K562 (cell line): ENCODE results near the gene ECM1. TPM values are rescaled to one million over a fixed set of nuclear protein-coding genes. Genes with fewer than 3 reads are reported as not detected.

Experiments
- ATAC-seq: fragments of 200-7000 bp; cut with Tn5 transposase; 3 replicates; pipeline ENCODE4 v1.9.1; 2020; ENCODE audit warnings: moderate library complexity
- BruUV-seq: library from RNA; stranded (reverse); fragments of 400-500 nt; replicated peaks from 2 replicates; lab custom pipeline; 2021; lab: Mats Ljungman, UMichigan
- CTCF ChIA-PET: fragments of 300-600 bp; formaldehyde crosslinking; extraction: SDS; loops from one replicate; lab custom pipeline; 2021; ENCODE audit warnings: low intra/inter-chr PET ratio; lab: Yijun Ruan, JAX
- POLR2A ChIA-PET: fragments of 300-600, 350-650 bp; sonication (Branson Sonifier 250); formaldehyde crosslinking; extraction: SDS; loops from one replicate; lab custom pipeline; 2021; ENCODE audit warnings: antibody characterized with exemption, inconsistent platforms; lab: Yijun Ruan, JAX
- DNase-seq, 4 experiments: peaks; one replicate each; pipeline versions ENCODE4 v3.0.0 to v3.0.0-alpha.2; 2011 to 2018; ENCODE audit warnings: low spot score in 3 of 4, mixed read lengths in 3 of 4; ENCODE audit errors: extremely low read depth in 1 of 4
- FAIRE-seq: peaks from 2 replicates; lab custom pipeline; 2011; peaks lifted over from hg19 to GRCh38; lab: Jason Lieb, UNC
- H2AFZ ChIP-seq: 2 replicates; pipeline ENCODE4 v1.6.0; 2011; ENCODE audit warnings: low read depth, low read length, control low read depth, inconsistent platforms
- H3K27ac ChIP-seq: fragments of 200-600 bp; 3 replicates; pipeline ENCODE4 v1.8.0; 2011; ENCODE audit warnings: low read depth, mild to moderate bottlenecking, control low read depth, inconsistent platforms, low read length, moderate library complexity, mixed read lengths; ENCODE audit errors: extremely low read depth
- H3K27me3 ChIP-seq, 2 experiments: fragments of 300-600 bp in 1 of 2; 2 replicates in 1 of 2; 3 replicates in 1 of 2; pipeline versions ENCODE4 v1.6.0 to v1.8.0; 2011; ENCODE audit warnings: inconsistent platforms in 2 of 2, low read length in 2 of 2, mild to moderate bottlenecking in 1 of 2, mixed read lengths in 1 of 2, moderate library complexity in 1 of 2; ENCODE audit not compliant: control insufficient read depth in 2 of 2, insufficient read depth in 2 of 2
- H3K36me3 ChIP-seq: fragments of 300-600 bp; 3 replicates; pipeline ENCODE4 v1.8.0; 2011; ENCODE audit warnings: mild to moderate bottlenecking, low read length, inconsistent platforms; ENCODE audit not compliant: control insufficient read depth, insufficient read depth
- H3K4me1 ChIP-seq, 2 experiments: fragments of 200-600 bp in 1 of 2; replicated peaks in 1 of 2; 2 replicates in 1 of 2; 3 replicates in 1 of 2; pipeline versions ENCODE4 v1.5.1 to v1.8.0; 2011; ENCODE audit warnings: inconsistent platforms in 2 of 2, low read length in 2 of 2, mild to moderate bottlenecking in 1 of 2, mixed read lengths in 1 of 2, moderate library complexity in 1 of 2; ENCODE audit not compliant: control insufficient read depth in 2 of 2, insufficient read depth in 2 of 2
- H3K4me2 ChIP-seq: 2 replicates; pipeline ENCODE4 v1.6.1; 2011; ENCODE audit warnings: low read length, control low read depth, inconsistent platforms, mixed read lengths; ENCODE audit not compliant: insufficient read depth
- H3K4me3 ChIP-seq: fragments of 200-600 bp; sonication (generic), shearing (Covaris generic); 2 replicates; pipeline ENCODE4 v1.5.1; 2016; ENCODE audit warnings: control low read depth, inconsistent platforms
- H3K79me2 ChIP-seq: fragments of 200-600 bp; 3 replicates; pipeline ENCODE4 v1.8.0; 2011; ENCODE audit warnings: low read length, inconsistent platforms; ENCODE audit not compliant: control insufficient read depth, insufficient read depth
- H3K9ac ChIP-seq, 2 experiments: 2 replicates each; pipeline versions ENCODE4 v1.6.0 to v1.6.1; 2011; ENCODE audit warnings: low read depth in 2 of 2, low read length in 2 of 2, control low read depth in 1 of 2, inconsistent platforms in 1 of 2, mild to moderate bottlenecking in 1 of 2, mixed read lengths in 1 of 2; ENCODE audit not compliant: insufficient read depth in 1 of 2
- H3K9me1 ChIP-seq: one replicate; pipeline ENCODE4 v1.6.0; 2011; ENCODE audit warnings: inconsistent platforms, mild to moderate bottlenecking, low read length, moderate library complexity; ENCODE audit not compliant: control insufficient read depth, insufficient read depth
- H3K9me3 ChIP-seq: replicated peaks from 2 replicates; pipeline ENCODE4 v1.5.1; 2011; ENCODE audit warnings: low read depth, low read length, inconsistent platforms; ENCODE audit not compliant: control insufficient read depth, insufficient read depth
- H4K20me1 ChIP-seq: replicated peaks from 2 replicates; pipeline ENCODE4 v1.6.1; 2011; ENCODE audit warnings: low read length, inconsistent platforms, mixed read lengths; ENCODE audit not compliant: control insufficient read depth, insufficient read depth
- CBX1 ChIP-seq: sonication (generic); IDR thresholded peaks from 2 replicates; pipeline ENCODE4 v1.6.1; 2016; ENCODE audit warnings: antibody characterized with exemption, low read depth, mild to moderate bottlenecking
- FOXK2 ChIP-seq, 2 experiments: fragments of 450-650 bp; IDR thresholded peaks in 1 of 2; conservative IDR thresholded peaks in 1 of 2; 2 replicates each; pipeline ENCODE4 v1.6.1; 2016; ENCODE audit warnings: low read depth in 2 of 2, mild to moderate bottlenecking in 1 of 2
- NCOA2 ChIP-seq, 2 experiments: fragments of 450-650 bp; IDR thresholded peaks; 2 replicates each; pipeline ENCODE4 v1.6.1; 2018; ENCODE audit warnings: mild to moderate bottlenecking in 2 of 2, moderate library complexity in 1 of 2; ENCODE audit not compliant: partially characterized antibody in 2 of 2
- POLR2A ChIP-seq: fragments of 450-650 bp; conservative IDR thresholded peaks from 2 replicates; pipeline ENCODE4 v1.6.1; 2016
- RAD51 ChIP-seq: fragments of 450-650 bp; IDR thresholded peaks from 2 replicates; pipeline ENCODE4 v1.7.1; 2016; ENCODE audit warnings: low read depth, mild to moderate bottlenecking, borderline replicate concordance
- RERE ChIP-seq: sonication (generic); formaldehyde crosslinking; IDR thresholded peaks from 2 replicates; pipeline ENCODE4 v1.8.0; 2023; ENCODE audit warnings: missing genetic modification reagents, mild to moderate bottlenecking, borderline replicate concordance
- RUNX1 ChIP-seq: sonication (generic); IDR thresholded peaks from 2 replicates; pipeline ENCODE4 v1.6.1; 2016; ENCODE audit warnings: antibody characterized with exemption, low read depth
- STAT5B ChIP-seq: fragments of 250-450 bp; sonication (Bioruptor Pico); IDR thresholded peaks from 2 replicates; pipeline ENCODE4 v1.8.0; 2021; ENCODE audit warnings: mild to moderate bottlenecking, inconsistent platforms
- TAL1 ChIP-seq: fragments of 450-650 bp; IDR thresholded peaks from 2 replicates; pipeline ENCODE4 v1.6.1; 2016; ENCODE audit warnings: mild to moderate bottlenecking
- YBX1 ChIP-seq: fragments of 450-650 bp; IDR thresholded peaks from 2 replicates; pipeline ENCODE4 v1.7.1; 2016; ENCODE audit warnings: mild to moderate bottlenecking
- ZKSCAN8 ChIP-seq: fragments of 200-800 bp; sonication (Bioruptor generic); IDR thresholded peaks from 2 replicates; pipeline ENCODE4 v1.6.1; 2016; ENCODE audit warnings: missing genetic modification characterization, missing compliant biosample characterization
- ZNF586 ChIP-seq: fragments of 450-650 bp; formaldehyde crosslinking; conservative IDR thresholded peaks from 2 replicates; pipeline ENCODE4 v1.4.0; 2020; ENCODE audit warnings: mild to moderate bottlenecking, moderate library complexity
- WGBS: fragments of 100-300 bp; shearing (Covaris generic); methylation state at CpG from one replicate; pipeline ENCODE4 v1.1.6; 2016; ENCODE audit warnings: low coverage, mixed read lengths; ENCODE audit not compliant: insufficient coverage; ENCODE audit errors: missing lambda C conversion rate; 5-methylcytosine and 5-hydroxymethylcytosine counted together
- in situ Hi-C: fragments of 300-500 bp; cut with MboI; formaldehyde crosslinking; loops from 4 replicates; pipeline ENCODE4 v1.15.0; 2018; ENCODE audit warnings: inconsistent platforms, mixed read lengths
- intact Hi-C: fragments of 100-400 bp; cut with micrococcal nuclease; formaldehyde crosslinking; loops from 2 replicates; pipeline ENCODE4 v1.14.2; 2022
- polyA plus RNA-seq, 8 experiments: library from polyadenylated mRNA; depleted of rRNA in 4 of 8; stranded (reverse) in 5 of 8; unstranded in 3 of 8; fragments of >200 nt; fragmentation: Nextera tagmentation in 2 of 8; fragmentation: Illumina TruSeq in 1 of 8; extraction: Ambion mirVana in 2 of 8; extraction: Trizol in 1 of 8; gene quantifications; 2 replicates each; pipeline versions ENCODE4 v1.2.1 to v1.2.3, GENCODE V29; 2011 to 2014; ENCODE audit warnings: inconsistent platforms in 1 of 8, missing spikeins in 1 of 8
- total RNA-seq, 7 experiments: library from RNA; depleted of rRNA in 6 of 7; stranded (reverse); fragments of >200 nt in 6 of 7; fragmentation: Illumina TruSeq in 2 of 7; extraction: Trizol in 2 of 7; gene quantifications; 2 replicates each; pipeline versions ENCODE4 v1.2.1 to v1.2.3, GENCODE V29; 2011 to 2021; ENCODE audit warnings: low replicate concordance in 1 of 7
- TF ChIP-seq, protein P1 (sequence below): sonication (generic); formaldehyde crosslinking; IDR thresholded peaks from 2 replicates; pipeline ENCODE4 v1.8.0; 2022; ENCODE audit warnings: mild to moderate bottlenecking, missing genetic modification reagents

ECM1 gene
- total and polyA plus RNA-seq, 9 of the 15 experiments (the other 6 are each of a cell fraction or from before 2014, with no cell fraction given), result 6.6 to 52.2 (median 12.8) TPM

DNA sequence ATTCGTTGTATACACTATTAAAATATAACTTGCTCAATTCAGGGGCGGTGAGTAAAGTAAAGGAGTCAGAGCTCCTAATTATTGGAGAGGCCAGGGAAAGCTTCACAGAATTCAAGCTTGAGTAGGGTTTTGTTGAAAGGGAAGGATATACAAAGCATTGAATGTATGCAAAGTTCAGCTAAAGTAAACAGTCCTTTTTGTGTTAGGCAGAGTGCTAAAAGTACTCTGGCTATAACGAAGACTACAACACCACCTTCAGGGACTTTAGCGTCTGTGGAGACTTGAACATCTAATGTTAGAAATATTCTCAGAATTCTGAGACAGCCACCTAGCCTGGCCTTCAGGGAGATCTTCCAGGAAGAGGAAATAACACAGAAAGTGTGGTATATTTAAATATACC is 8.7 kb downstream of the ECM1 start:
- DNase-seq (peak in 2 of 4 experiments; percentile 32 to 68), ATAC-seq (peak; percentile 35), FAIRE-seq (peak; percentile 67)
- H3K4me2 ChIP-seq, result peak overlapping the region; percentile 81
- intact Hi-C loops (loop anchor here (2.0 to 5.0 kb wide), 2 partner anchors 30 to 54 kb away; no protein-coding TSS in a partner anchor), in situ Hi-C loops (no loop called here)
- peaks cover 19% of the 10 kb centered on the region; the same call in 2 of the 3 replicates for H3K36me3 ChIP-seq
- no peaks in the 10 kb centered on the region for H3K9me3 ChIP-seq
- H3K27ac ChIP-seq, result peak overlapping the region; percentile 45
- TSS peak; percentile 40 for BruUV-seq
- H3K4me1 ChIP-seq, result peaks cover 28 to 32% of the 10 kb centered on the region in 2 experiments; a peak in 4 of 5 replicates
- CTCF ChIA-PET, result interaction anchor here (0.8 to 1.3 kb wide), 3 partner anchors 50 to 260 kb away, joined by 3 to 10 read pairs (median 7); no protein-coding TSS in a partner anchor
- POLR2A ChIA-PET, result interaction anchor here (0.6 to 2.9 kb wide), 13 partner anchors 10 to 541 kb away, joined by 3 to 18 read pairs (median 3); partner anchors contain the start of gene TARS2
- 5% methylated on average over 4 of the region's 4 CpGs for WGBS
- no peaks in the 10 kb centered on the region for H4K20me1 ChIP-seq
- H3K9me1 ChIP-seq, result no peaks in the 10 kb centered on the region
- peak overlapping the region; percentile 43 for H3K4me3 ChIP-seq
- H2AFZ ChIP-seq, result peak overlapping the region; percentile 77
- no peaks in the 10 kb centered on the region for H3K27me3 ChIP-seq
- peaks cover 13% of the 10 kb centered on the region; the same call in 1 of the 3 replicates for H3K79me2 ChIP-seq
- peak overlapping the region; percentile 57 to 82; a peak in 3 of 4 replicates for H3K9ac ChIP-seq
- no peak for TF ChIP-seq RUNX1
- TF ChIP-seq NCOA2 (IDR thresholded peaks at IDR 0.05; ENCODE audit: partially characterized antibody in 2 of 2), result no peak
- no peak for TF ChIP-seq RAD51
- TF ChIP-seq STAT5B (CRISPR knock-in tag), result no peak
- TF ChIP-seq RERE (CRISPR knock-in tag), result no peak
- TF ChIP-seq YBX1, result no peak
- peak in 1 of 2 experiments; percentile 22; a peak in 1 of 4 replicates for TF ChIP-seq FOXK2 (conservative IDR thresholded peaks at IDR 0.05 in 1 of 2, IDR thresholded peaks at IDR 0.05 in 1 of 2; ENCODE audit: low read depth in 2 of 2)
- TF ChIP-seq, protein P1, sequence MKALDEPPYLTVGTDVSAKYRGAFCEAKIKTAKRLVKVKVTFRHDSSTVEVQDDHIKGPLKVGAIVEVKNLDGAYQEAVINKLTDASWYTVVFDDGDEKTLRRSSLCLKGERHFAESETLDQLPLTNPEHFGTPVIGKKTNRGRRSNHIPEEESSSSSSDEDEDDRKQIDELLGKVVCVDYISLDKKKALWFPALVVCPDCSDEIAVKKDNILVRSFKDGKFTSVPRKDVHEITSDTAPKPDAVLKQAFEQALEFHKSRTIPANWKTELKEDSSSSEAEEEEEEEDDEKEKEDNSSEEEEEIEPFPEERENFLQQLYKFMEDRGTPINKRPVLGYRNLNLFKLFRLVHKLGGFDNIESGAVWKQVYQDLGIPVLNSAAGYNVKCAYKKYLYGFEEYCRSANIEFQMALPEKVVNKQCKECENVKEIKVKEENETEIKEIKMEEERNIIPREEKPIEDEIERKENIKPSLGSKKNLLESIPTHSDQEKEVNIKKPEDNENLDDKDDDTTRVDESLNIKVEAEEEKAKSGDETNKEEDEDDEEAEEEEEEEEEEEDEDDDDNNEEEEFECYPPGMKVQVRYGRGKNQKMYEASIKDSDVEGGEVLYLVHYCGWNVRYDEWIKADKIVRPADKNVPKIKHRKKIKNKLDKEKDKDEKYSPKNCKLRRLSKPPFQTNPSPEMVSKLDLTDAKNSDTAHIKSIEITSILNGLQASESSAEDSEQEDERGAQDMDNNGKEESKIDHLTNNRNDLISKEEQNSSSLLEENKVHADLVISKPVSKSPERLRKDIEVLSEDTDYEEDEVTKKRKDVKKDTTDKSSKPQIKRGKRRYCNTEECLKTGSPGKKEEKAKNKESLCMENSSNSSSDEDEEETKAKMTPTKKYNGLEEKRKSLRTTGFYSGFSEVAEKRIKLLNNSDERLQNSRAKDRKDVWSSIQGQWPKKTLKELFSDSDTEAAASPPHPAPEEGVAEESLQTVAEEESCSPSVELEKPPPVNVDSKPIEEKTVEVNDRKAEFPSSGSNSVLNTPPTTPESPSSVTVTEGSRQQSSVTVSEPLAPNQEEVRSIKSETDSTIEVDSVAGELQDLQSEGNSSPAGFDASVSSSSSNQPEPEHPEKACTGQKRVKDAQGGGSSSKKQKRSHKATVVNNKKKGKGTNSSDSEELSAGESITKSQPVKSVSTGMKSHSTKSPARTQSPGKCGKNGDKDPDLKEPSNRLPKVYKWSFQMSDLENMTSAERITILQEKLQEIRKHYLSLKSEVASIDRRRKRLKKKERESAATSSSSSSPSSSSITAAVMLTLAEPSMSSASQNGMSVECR (CRISPR knock-in tag), result no peak
- no peak for TF ChIP-seq POLR2A
- TF ChIP-seq ZNF586, result no peak
- TF ChIP-seq CBX1, result no peak
- TF ChIP-seq ZKSCAN8 (CRISPR knock-in tag), result no peak
- no peak for TF ChIP-seq TAL1
